NCI-H345 treated with DMSO at 0.1 percent for 48 hours (cell line): ENCODE measurements around the gene ZNF417.
A peak's percentile ranks its signal among the peaks of the same experiment; 100 is the strongest.
"Not testable (repeated sequence)": the region's sequence is repeated elsewhere in the genome, so short reads cannot be mapped to it uniquely, and the experiment has no call there.

Experiments
- DNase-seq: peaks from one replicate; lab custom pipeline; 2025; ENCODE audit not compliant: unreplicated experiment; lab: John Stamatoyannopoulos, UW

Gene ZNF417

GRCh38 chr19:57916168-57916995, at the start of gene ZNF417:
Gene ZNF417, minus strand, starts transcription at chr19:57916592. Its CDS starts 181 bp downstream, at chr19:57916411.
- DNase-seq = peak; percentile 75

DNA sequence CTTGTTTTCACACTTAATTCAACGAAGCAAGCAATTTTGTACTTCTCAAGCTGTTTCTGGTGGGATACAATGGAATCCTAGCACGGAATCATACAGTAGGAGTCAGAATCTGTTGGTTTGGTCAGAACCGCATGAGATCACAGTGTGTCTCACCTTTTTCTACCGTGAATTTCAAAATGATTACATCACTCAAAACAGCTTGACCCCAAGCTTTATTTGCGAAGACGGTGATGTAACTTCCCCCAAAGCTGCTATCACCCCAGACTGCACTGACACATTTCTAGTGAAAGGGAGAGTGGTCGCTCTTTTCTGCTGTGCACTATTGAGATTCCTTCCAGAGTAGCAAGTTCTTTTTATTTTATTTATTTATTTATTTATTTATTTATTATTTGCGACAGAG, 48.4 kb upstream of the ZNF417 start:
- DNase-seq = no peak

GRCh38 chr19:57961785-57962184, 45.4 kb upstream of the ZNF417 start:
- no peak for DNase-seq

- no peak for DNase-seq
Measured at GRCh38 chr19:57954996-57955395, 38.6 kb upstream of the ZNF417 start.

- no peak for DNase-seq
Measured at GRCh38 chr19:57949702-57950101, 33.3 kb upstream of the ZNF417 start.

GRCh38 chr19:57949296-57949695, 32.9 kb upstream of the ZNF417 start:
- DNase-seq = no peak

DNA sequence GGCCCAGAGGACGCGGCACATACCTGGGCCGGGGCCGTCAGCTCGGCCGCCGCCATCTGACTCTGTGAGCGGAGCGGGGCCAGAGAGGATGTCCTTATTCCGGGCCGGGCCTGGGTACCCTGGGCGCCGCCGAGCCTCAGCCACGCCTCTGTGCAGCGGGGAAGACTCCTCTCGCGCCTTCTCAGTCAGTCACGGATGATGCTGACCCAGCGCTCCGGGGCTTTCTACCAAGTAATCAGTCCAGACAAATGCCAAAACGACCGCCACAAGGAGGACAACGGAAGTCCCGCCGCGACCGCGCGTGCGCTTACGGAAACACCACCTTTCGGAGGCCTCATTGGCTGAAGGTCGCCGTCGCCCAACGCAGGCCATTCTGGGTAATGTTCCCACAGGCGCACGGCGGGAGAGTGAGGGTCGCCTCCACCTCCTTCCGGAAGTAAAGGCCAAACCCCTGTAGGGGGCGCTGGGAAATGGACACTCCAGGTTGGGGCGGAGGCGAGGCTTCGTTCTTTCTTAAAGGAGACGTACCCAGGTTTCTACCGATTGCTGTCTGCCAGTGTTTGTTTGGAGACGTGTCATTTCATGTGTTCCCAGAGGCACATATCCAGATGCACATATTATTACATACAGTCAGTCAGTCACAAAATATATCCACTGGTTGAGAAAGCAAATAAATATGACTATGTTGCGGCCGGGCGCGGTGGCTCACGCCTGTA, 31.2 kb upstream of the ZNF417 start, which contains the start of gene ZNF256:
ZNF256 (minus strand) TSS at position 288 of the 716 bp plus-strand sequence; CDS start at position 56, 232 bp downstream.
- DNase-seq = peak; percentile 90

- no peak for DNase-seq
Measured at GRCh38 chr19:57947088-57947418, 30.7 kb upstream of the ZNF417 start.

DNA sequence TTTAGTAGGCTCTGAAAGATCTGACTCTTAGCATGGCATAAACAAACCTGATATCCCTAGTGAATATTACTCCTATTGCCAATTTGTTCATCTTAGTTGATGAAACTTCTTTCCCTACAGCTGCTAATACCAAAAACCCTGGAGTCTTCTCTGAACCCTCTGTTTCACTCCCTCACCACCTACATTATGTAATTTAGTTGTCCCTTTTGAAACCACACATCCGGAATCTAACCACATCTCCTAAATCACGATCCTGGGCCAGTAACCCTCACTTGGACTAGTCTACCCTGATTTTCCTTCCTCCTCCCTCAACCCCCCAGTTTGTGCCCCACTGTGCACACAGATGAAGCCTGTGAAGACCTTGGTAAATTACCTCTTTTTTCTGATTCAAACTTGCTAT, 29.9 kb upstream of the ZNF417 start:
- no peak for DNase-seq

DNA sequence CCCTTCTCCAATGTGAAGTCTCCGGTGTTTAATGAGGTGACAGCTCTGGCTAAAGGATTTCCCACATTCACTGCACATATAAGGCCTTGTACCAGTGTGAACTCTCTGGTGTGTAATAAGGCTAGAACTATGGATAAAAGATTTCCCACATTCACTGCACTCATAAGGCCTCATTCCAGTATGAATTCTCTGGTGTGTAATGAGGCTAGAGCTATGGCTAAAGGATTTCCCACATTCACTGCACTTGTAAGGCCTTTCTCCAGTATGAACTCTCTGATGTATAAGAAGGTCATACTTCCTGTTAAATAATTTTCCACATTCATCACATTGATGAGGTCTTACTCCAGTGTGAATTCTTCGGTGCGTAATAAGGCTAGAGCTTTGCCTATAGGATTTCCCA, 25.2 kb upstream of the ZNF417 start:
- DNase-seq = no peak

DNA sequence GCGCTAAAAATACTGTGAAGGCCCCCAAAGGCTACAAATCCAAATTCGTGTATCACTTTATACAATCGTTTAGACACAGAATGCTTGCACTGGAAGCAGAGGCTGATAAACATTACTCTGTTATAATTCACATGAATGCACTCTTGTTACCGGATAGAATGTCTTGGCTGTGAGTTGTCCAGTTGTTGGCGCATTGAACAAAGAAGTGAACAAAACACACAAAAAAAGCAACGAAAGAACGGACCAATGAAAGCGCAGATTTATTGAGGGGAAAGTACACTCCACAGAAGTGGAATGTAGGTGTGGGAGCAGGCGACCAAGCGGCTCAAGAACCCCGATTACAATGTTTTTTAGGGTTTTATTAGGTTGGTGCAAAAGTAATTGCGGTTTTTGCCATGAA, 19.3 kb upstream of the ZNF417 start:
- no peak for DNase-seq

DNA sequence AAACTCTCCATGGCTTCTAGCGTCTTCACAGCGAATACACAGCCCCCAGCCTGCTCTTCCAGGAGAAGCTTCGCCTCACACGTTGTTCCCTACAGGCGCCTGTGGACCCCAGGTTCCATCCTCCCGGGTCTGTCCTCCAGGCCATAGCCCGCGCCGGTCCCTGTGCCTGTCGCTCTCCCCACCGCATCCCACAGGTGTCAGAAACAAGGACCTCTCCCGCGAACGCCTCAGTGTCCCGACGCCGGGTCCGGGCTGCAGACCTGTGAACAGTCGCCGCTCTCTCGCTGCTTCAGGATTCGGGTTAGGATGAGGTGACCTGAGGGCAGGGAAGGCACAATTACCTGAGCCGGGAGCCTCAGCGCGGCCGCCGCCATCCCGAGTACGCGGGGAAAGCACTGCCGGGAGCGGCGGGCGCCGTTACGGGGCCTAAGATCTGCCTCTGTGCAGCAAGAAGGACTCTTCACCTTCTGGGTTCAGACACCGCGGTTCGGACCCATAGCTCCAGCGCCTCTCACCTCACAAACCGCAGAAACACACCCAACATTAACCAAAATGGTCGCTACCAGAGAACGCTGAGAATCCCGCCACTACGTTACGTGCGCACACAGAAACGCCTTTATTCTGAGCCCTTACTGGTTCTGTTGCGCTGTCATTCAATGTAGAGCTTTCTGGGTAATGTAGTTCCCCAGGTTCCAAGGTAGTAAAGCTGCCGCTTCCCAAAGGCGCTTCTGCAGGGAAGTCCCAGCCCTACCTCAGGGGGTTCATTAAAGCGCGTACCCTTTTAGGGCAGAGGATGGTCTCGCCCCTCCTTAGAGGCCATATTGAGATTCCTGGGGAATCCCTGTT, 18.7 kb upstream of the ZNF417 start, which contains the start of gene ZNF418:
ZNF418 (minus strand) TSS at position 583 of the 846 bp plus-strand sequence. CDS start 1,580 bp downstream, outside the sequence.
- DNase-seq = no peak

DNA sequence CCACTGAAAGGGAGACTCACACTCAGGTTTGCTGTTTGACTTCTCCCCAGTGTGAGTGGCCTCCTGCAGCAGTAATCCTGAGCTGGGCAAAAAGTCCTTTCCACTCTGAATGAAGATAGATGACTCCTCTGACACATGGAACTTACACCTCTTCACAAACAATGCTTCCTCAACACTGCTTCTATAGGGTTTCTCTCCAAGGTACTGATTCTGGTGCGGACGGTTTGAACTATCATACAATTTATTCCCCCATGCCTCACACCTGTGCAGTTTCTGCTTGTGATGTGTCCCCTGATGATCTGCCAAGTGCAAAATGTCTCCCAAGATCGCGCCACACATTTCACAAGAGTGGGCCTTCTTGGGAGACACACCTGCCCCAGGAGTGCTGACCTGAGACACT, 11.2 kb upstream of the ZNF417 start:
- no peak for DNase-seq

DNA sequence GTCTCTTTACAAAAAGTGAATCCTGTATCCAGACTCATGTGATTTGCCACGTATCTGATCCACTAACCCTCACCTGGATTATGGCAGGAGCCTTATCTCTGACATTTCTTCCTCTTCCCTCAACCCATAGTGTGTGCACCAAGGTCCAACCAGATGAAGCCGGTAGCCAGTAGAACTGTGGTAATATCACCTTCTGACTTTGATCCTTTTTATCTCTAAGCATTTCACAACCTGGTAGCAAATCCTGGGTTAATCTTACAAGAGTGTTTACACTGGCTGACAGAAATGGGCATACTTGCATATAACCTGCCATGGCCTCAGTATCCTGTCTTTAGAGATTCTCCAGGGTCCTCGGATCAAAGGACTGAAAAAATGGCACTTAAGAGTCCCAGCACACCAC, 1.9 kb downstream of the ZNF417 start:
- DNase-seq = no peak

GRCh38 chr19:57907394-57907793, 9.0 kb downstream of the ZNF417 start:
- no peak for DNase-seq

- DNase-seq = no peak
Measured at GRCh38 chr19:57905258-57905657, 11.1 kb downstream of the ZNF417 start.

GRCh38 chr19:57903618-57904184, 12.7 kb downstream of the ZNF417 start:
- DNase-seq = no peak

- no peak for DNase-seq
Measured at GRCh38 chr19:57900311-57900710, 16.1 kb downstream of the ZNF417 start.

DNA sequence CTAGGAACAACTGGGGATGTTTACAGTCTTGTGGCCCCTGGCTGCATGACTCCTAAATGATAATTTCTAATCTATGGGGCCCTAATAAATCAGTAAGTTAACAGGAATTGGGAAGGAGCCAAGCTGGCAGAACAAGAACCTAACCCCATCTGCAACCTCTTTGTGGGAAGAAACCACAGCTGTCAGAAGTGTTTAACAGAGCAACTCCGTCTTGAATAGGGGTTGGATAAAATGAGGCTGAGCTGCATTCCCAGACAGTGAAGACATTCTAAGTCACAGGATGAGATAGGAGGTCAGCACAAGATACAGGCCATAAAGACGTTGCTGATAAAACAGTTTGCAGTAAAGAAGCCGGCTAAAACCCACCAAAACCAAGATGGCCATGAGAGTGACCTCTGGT, 25.7 kb downstream of the ZNF417 start:
- not testable (repeated sequence) for DNase-seq

DNA sequence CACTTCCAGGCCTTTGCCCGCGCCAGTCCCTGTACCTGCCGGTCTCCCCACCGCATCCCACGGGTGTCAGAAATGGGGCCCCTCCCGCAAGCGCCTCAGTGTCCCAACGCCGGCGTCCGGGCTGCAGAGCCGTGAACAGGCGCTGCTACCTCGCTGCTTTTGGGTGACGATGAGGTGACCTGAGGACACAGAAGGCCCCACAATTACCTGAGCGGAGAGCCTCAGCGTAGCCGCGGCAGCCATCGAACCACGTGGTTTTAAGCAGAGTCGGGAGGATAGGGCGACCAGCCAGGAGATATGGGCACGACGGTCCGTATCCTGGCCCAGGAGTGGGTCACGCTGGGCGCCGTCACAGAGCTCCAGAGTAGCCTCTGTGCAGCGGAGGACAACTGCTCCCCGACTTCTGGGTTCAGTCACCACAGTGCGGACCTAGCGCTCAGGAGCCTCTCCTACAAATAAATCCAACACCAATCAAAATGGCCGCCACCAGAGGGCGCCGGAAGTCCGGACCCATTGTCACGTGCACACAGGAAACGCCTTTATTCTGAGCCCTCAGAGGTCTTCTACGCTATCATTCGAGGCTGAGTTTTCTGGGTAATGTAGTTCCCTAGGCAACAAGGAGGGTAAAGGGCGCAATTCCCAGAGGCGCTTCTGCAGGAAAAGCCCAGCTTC, 27.7 kb downstream of the ZNF417 start, which contains the start of gene ZNF814:
ZNF814 (minus strand) TSS at position 478 of the 672 bp plus-strand sequence; CDS start at position 243, 235 bp downstream.
- no peak for DNase-seq
